Fibroblast of lung (primary cell): ENCODE data around the gene KIF21B. TPM values are rescaled to one million over a fixed set of nuclear protein-coding genes. Genes with fewer than 3 reads are reported as not detected.
"Not testable (repeated sequence)": the region's sequence is repeated elsewhere in the genome, so short reads cannot be mapped to it uniquely, and the experiment has no call there.

Experiments
- DNase-seq, 2 donors: peaks; one replicate each; pipeline versions ENCODE4 v3.0.0 to v3.0.0-alpha.2; 2010; ENCODE audit warnings: low read depth in 2 of 2
- H2AFZ ChIP-seq: 2 replicates; pipeline ENCODE4 v1.5.1; 2012; ENCODE audit warnings: low read length, control low read depth, inconsistent platforms
- H3K27ac ChIP-seq: 2 replicates; pipeline ENCODE4 v1.5.1; 2011; ENCODE audit warnings: low read length, control low read depth; ENCODE audit not compliant: insufficient read depth
- H3K27me3 ChIP-seq: 2 replicates; pipeline ENCODE4 v1.5.1; 2011; ENCODE audit warnings: mild to moderate bottlenecking, low read length; ENCODE audit not compliant: control insufficient read depth, insufficient read depth
- H3K36me3 ChIP-seq: 2 replicates; pipeline ENCODE4 v1.5.1; 2011; ENCODE audit warnings: low read length; ENCODE audit not compliant: control insufficient read depth, insufficient read depth
- H3K4me1 ChIP-seq: 2 replicates; pipeline ENCODE4 v1.5.1; 2011; ENCODE audit warnings: low read length; ENCODE audit not compliant: control insufficient read depth, insufficient read depth; ENCODE audit errors: extremely low read depth
- H3K4me2 ChIP-seq: 2 replicates; pipeline ENCODE4 v1.5.1; 2011; ENCODE audit warnings: low read length, control low read depth; ENCODE audit not compliant: insufficient read depth; ENCODE audit errors: extremely low read depth
- H3K4me3 ChIP-seq, 4 experiments: fragments of 200-600 bp in 1 of 4; sonication (generic) in 1 of 4; replicated peaks in 1 of 4; 2 replicates each; pipeline ENCODE4 v1.5.1; 2011 to 2016; ENCODE audit warnings: low read length in 4 of 4, low read depth in 3 of 4, mild to moderate bottlenecking in 3 of 4, control low read depth in 2 of 4, inconsistent platforms in 1 of 4, mixed read lengths in 1 of 4; ENCODE audit not compliant: insufficient read depth in 1 of 4; ENCODE audit errors: control extremely low read depth in 1 of 4
- H3K79me2 ChIP-seq: 2 replicates; pipeline ENCODE4 v1.5.1; 2012; ENCODE audit warnings: mild to moderate bottlenecking, low read length, inconsistent platforms; ENCODE audit not compliant: control insufficient read depth, insufficient read depth
- H3K9ac ChIP-seq: 2 replicates; pipeline ENCODE4 v1.5.1; 2011; ENCODE audit warnings: mild to moderate bottlenecking, low read length, control low read depth; ENCODE audit not compliant: insufficient read depth
- H3K9me3 ChIP-seq: 2 replicates; pipeline ENCODE4 v1.5.1; 2012; ENCODE audit warnings: low read depth, low read length; ENCODE audit not compliant: control insufficient read depth, insufficient read depth
- H4K20me1 ChIP-seq: 2 replicates; pipeline ENCODE4 v1.5.1; 2011; ENCODE audit warnings: low read length; ENCODE audit not compliant: control insufficient read depth, insufficient read depth; ENCODE audit errors: extremely low read depth
- CTCF ChIP-seq, 2 donors: IDR thresholded peaks in 1 of 2; conservative IDR thresholded peaks in 1 of 2; 1 replicate in 1 of 2; 2 replicates in 1 of 2; pipeline ENCODE4 v1.5.1; 2011 to 2012; ENCODE audit warnings: low read length in 2 of 2, control low read depth in 1 of 2, inconsistent platforms in 1 of 2, low read depth in 1 of 2, mild to moderate bottlenecking in 1 of 2
- EZH2 ChIP-seq: IDR thresholded peaks from 2 replicates; pipeline ENCODE4 v1.5.1; 2012; ENCODE audit warnings: low read length, control low read depth, mild to moderate bottlenecking; ENCODE audit errors: missing control alignments
- polyA plus RNA-seq, 2 donors: library from polyadenylated mRNA; depleted of rRNA in 1 of 2; stranded (reverse) in 1 of 2; unstranded in 1 of 2; fragments of >200 nt; gene quantifications; 2 replicates each; pipeline ENCODE4 v1.2.1, GENCODE V29; 2011 to 2012; ENCODE audit warnings: missing spikeins in 1 of 2
- total RNA-seq: library from RNA; depleted of rRNA; stranded (reverse); fragments of >200 nt; gene quantifications from 2 replicates; pipeline ENCODE4 v1.2.1, GENCODE V29; 2014

Gene KIF21B
- total and polyA plus RNA-seq, 2 donors (not counting 1 experiment from before 2014, with no cell fraction given): under 0.01 to 0.08 TPM

- DNase-seq: no peak
- Histone ChIP-seq H3K27ac (no peak overlapping the region), H3K4me1 (no peaks in the 10 kb centered on the region), H3K4me2 (no peak overlapping the region), H3K4me3 (no peak overlapping the region), H3K9ac (no peak overlapping the region), H3K79me2 (no peaks in the 10 kb centered on the region), H3K27me3 (peaks cover 12% of the 10 kb centered on the region), H2AFZ (no peak overlapping the region), H3K36me3 (no peaks in the 10 kb centered on the region), H4K20me1 (no peaks in the 10 kb centered on the region), H3K9me3 (no peaks in the 10 kb centered on the region)
- no peak for TF ChIP-seq CTCF (conservative IDR thresholded peaks at IDR 0.05 in 1 of 2, IDR thresholded peaks at IDR 0.05 in 1 of 2; ENCODE audit: low read depth in 1 of 2, low read length in 2 of 2)
- TF ChIP-seq EZH2: no peak
Observed at GRCh38 chr1:200931776-200932175, 91.7 kb downstream of the KIF21B start.

- H3K36me3 ChIP-seq, H3K9ac ChIP-seq, H2AFZ ChIP-seq, H3K9me3 ChIP-seq, H3K4me1 ChIP-seq, H4K20me1 ChIP-seq, H3K4me3 ChIP-seq, DNase-seq, H3K27ac ChIP-seq, H3K79me2 ChIP-seq, H3K4me2 ChIP-seq: not testable (repeated sequence)
- H3K27me3 ChIP-seq: peaks cover 12% of the 10 kb centered on the region
Observed at GRCh38 chr1:200930285-200930684, 93.2 kb downstream of the KIF21B start.

GRCh38 chr1:200929530-200930278 is 93.8 kb downstream of the KIF21B start:
- Histone ChIP-seq H3K36me3 (no peaks in the 10 kb centered on the region), H2AFZ (no peak overlapping the region), H3K27me3 (peaks cover 11% of the 10 kb centered on the region), H3K9ac (no peak overlapping the region), H3K9me3 (no peaks in the 10 kb centered on the region), H4K20me1 (no peaks in the 10 kb centered on the region), H3K4me2 (no peak overlapping the region), H3K4me1 (no peaks in the 10 kb centered on the region), H3K79me2 (no peaks in the 10 kb centered on the region), H3K4me3 (no peak overlapping the region), H3K27ac (no peak overlapping the region)
- no peak for DNase-seq
- no peak for TF ChIP-seq EZH2
- TF ChIP-seq CTCF (conservative IDR thresholded peaks at IDR 0.05 in 1 of 2, IDR thresholded peaks at IDR 0.05 in 1 of 2; ENCODE audit: low read depth in 1 of 2, low read length in 2 of 2): no peak
